DOHH2 (cell line): ENCODE data around the gene DDIT4.

Experiments
- H3F3A ChIP-seq: fragments of 200-600 bp; sonication (generic), shearing (Covaris generic); 2 replicates; pipeline ENCODE4 v1.6.0; 2016; ENCODE audit warnings: antibody characterized with exemption, mild to moderate bottlenecking; ENCODE audit not compliant: control insufficient read depth, insufficient read depth
- H3K27ac ChIP-seq: fragments of 200-600 bp; sonication (generic); 2 replicates; pipeline ENCODE4 v1.5.1; 2014; ENCODE audit warnings: low read depth, mild to moderate bottlenecking, low read length, moderate library complexity
- H3K27me3 ChIP-seq: fragments of 200-600 bp; sonication (generic); 2 replicates; pipeline ENCODE4 v1.6.1; 2014; ENCODE audit warnings: mild to moderate bottlenecking, low read length, mixed read lengths; ENCODE audit not compliant: control insufficient read depth
- H3K36me3 ChIP-seq: fragments of 200-600 bp; sonication (generic); 2 replicates; pipeline ENCODE4 v1.6.1; 2014; ENCODE audit warnings: mild to moderate bottlenecking, low read length, moderate library complexity, mixed read lengths; ENCODE audit not compliant: control insufficient read depth
- H3K4me1 ChIP-seq: fragments of 200-600 bp; sonication (generic); 2 replicates; pipeline ENCODE4 v1.6.1; 2014; ENCODE audit warnings: mild to moderate bottlenecking, low read length, mixed read lengths; ENCODE audit not compliant: control insufficient read depth
- H3K4me2 ChIP-seq: fragments of 200-600 bp; sonication (generic); 2 replicates; pipeline ENCODE4 v1.6.0; 2014; ENCODE audit warnings: mild to moderate bottlenecking, low read length, moderate library complexity
- H3K4me3 ChIP-seq: fragments of 200-600 bp; sonication (generic); 2 replicates; pipeline ENCODE4 v1.5.1; 2014; ENCODE audit warnings: mild to moderate bottlenecking, low read length, mixed read lengths
- H3K79me2 ChIP-seq: fragments of 200-600 bp; sonication (generic); 2 replicates; pipeline ENCODE4 v1.6.1; 2014; ENCODE audit warnings: mild to moderate bottlenecking, low read length, mixed read lengths; ENCODE audit not compliant: control insufficient read depth
- H3K9me2 ChIP-seq: fragments of 200-600 bp; sonication (generic); replicated peaks from 2 replicates; pipeline ENCODE4 v1.6.1; 2014; ENCODE audit warnings: mild to moderate bottlenecking, low read length, mixed read lengths; ENCODE audit not compliant: control insufficient read depth
- H3K9me3 ChIP-seq: fragments of 200-600 bp; sonication (generic); 2 replicates; pipeline ENCODE4 v1.6.1; 2014; ENCODE audit warnings: antibody characterized with exemption, low read length, mixed read lengths; ENCODE audit not compliant: control insufficient read depth, insufficient read depth
- H4K20me1 ChIP-seq: fragments of 200-600 bp; sonication (generic); 2 replicates; pipeline ENCODE4 v1.6.0; 2014; ENCODE audit warnings: low read depth, mild to moderate bottlenecking, antibody characterized with exemption, low read length, moderate library complexity; ENCODE audit not compliant: control insufficient read depth, insufficient read depth
- EZH2phosphoT487 ChIP-seq: fragments of 200-600 bp; sonication (generic); IDR thresholded peaks from 2 replicates; pipeline ENCODE4 v1.6.1; 2017; ENCODE audit warnings: borderline replicate concordance, mild to moderate bottlenecking, antibody characterized with exemption, low read length, moderate library complexity, mixed read lengths
- TF ChIP-seq, protein P1 (sequence below): fragments of 200-600 bp; sonication (generic); IDR thresholded peaks from one replicate; pipeline ENCODE4 v1.5.1; 2014; ENCODE audit warnings: antibody characterized with exemption, mild to moderate bottlenecking, low read depth, low read length; ENCODE audit not compliant: poor library complexity, severe bottlenecking

DDIT4 gene

GRCh38 chr10:72283131-72283530, 9.4 kb downstream of the DDIT4 start:
- no peak overlapping the region for H3K4me2 ChIP-seq
- H3K36me3 ChIP-seq = no peaks in the 10 kb centered on the region
- H3K9me3 ChIP-seq = no peaks in the 10 kb centered on the region
- no peaks in the 10 kb centered on the region for H3K9me2 ChIP-seq
- TF ChIP-seq EZH2phosphoT487 = no peak
- TF ChIP-seq, protein P1, sequence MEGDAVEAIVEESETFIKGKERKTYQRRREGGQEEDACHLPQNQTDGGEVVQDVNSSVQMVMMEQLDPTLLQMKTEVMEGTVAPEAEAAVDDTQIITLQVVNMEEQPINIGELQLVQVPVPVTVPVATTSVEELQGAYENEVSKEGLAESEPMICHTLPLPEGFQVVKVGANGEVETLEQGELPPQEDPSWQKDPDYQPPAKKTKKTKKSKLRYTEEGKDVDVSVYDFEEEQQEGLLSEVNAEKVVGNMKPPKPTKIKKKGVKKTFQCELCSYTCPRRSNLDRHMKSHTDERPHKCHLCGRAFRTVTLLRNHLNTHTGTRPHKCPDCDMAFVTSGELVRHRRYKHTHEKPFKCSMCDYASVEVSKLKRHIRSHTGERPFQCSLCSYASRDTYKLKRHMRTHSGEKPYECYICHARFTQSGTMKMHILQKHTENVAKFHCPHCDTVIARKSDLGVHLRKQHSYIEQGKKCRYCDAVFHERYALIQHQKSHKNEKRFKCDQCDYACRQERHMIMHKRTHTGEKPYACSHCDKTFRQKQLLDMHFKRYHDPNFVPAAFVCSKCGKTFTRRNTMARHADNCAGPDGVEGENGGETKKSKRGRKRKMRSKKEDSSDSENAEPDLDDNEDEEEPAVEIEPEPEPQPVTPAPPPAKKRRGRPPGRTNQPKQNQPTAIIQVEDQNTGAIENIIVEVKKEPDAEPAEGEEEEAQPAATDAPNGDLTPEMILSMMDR = no peak
- H3K27ac ChIP-seq = no peak overlapping the region
- H3K27me3 ChIP-seq = no peaks in the 10 kb centered on the region
- no peak overlapping the region for H3K4me3 ChIP-seq
- H3K79me2 ChIP-seq = no peaks in the 10 kb centered on the region
- H4K20me1 ChIP-seq = no peaks in the 10 kb centered on the region
- H3K4me1 ChIP-seq = peaks cover 27% of the 10 kb centered on the region
- peaks cover 15% of the 10 kb centered on the region for H3F3A ChIP-seq

GRCh38 chr10:72285972-72286521, 12.3 kb downstream of the DDIT4 start:
- Histone ChIP-seq H3K27ac (0 out of 2 replicates have a peak overlapping the region, but pooled peaks have one; percentile 1), H3K4me2 (peak overlapping the region; percentile 47), H3K4me1 (peaks cover 27% of the 10 kb centered on the region), H3K4me3 (peak overlapping the region; percentile 25; the same call in 1 of the 2 replicates), H3K9me2 (no peaks in the 10 kb centered on the region), H3K9me3 (no peaks in the 10 kb centered on the region), H3K27me3 (no peaks in the 10 kb centered on the region), H3F3A (peaks cover 15% of the 10 kb centered on the region), H3K79me2 (no peaks in the 10 kb centered on the region), H3K36me3 (no peaks in the 10 kb centered on the region), H4K20me1 (no peaks in the 10 kb centered on the region)
- TF ChIP-seq EZH2phosphoT487 = no peak
- TF ChIP-seq, protein P1 = no peak

- H4K20me1 ChIP-seq = no peaks in the 10 kb centered on the region
- TF ChIP-seq EZH2phosphoT487 = no peak
- TF ChIP-seq, protein P1 = no peak
- H3K4me3 ChIP-seq = no peak overlapping the region
- H3K27ac ChIP-seq = no peak overlapping the region
- H3F3A ChIP-seq = peaks cover 13% of the 10 kb centered on the region; the same call in 1 of the 2 replicates
- H3K9me3 ChIP-seq = no peaks in the 10 kb centered on the region
- no peak overlapping the region for H3K4me2 ChIP-seq
- no peaks in the 10 kb centered on the region for H3K9me2 ChIP-seq
- H3K27me3 ChIP-seq = no peaks in the 10 kb centered on the region
- peaks cover 13% of the 10 kb centered on the region for H3K4me1 ChIP-seq
- H3K79me2 ChIP-seq = no peaks in the 10 kb centered on the region
- no peaks in the 10 kb centered on the region for H3K36me3 ChIP-seq
These were observed 17.4 kb downstream of the DDIT4 start for GRCh38 chr10:72291019-72291532.
